Lung microvascular endothelial cell (primary cell): ENCODE data around the gene SMARCA5. TPM values are rescaled to one million over a fixed set of nuclear protein-coding genes. Genes with fewer than 3 reads are reported as not detected.
"Not testable (repeated sequence)": the region's sequence is repeated elsewhere in the genome, so short reads cannot be mapped to it uniquely, and the experiment has no call there.

Source experiments
- DNase-seq, 2 donors: peaks; one replicate each; pipeline versions ENCODE4 v3.0.0 to v3.0.0-alpha.2; 2010; ENCODE audit warnings: low read depth in 2 of 2
- total RNA-seq: library from RNA; depleted of rRNA; stranded (reverse); fragments of >200 nt; gene quantifications from 2 replicates; pipeline ENCODE4 v1.2.1, GENCODE V29; 2014

The SMARCA5 gene
- 45.3 and 53.0 TPM in 2 replicates for total RNA-seq

- peak; percentile 98 to 99 for DNase-seq
Observed at GRCh38 chr4:143513314-143514168, at the start of gene SMARCA5. Gene SMARCA5, plus strand, starts transcription at chr4:143513702. Its CDS starts 223 bp downstream, at chr4:143513925.

DNA sequence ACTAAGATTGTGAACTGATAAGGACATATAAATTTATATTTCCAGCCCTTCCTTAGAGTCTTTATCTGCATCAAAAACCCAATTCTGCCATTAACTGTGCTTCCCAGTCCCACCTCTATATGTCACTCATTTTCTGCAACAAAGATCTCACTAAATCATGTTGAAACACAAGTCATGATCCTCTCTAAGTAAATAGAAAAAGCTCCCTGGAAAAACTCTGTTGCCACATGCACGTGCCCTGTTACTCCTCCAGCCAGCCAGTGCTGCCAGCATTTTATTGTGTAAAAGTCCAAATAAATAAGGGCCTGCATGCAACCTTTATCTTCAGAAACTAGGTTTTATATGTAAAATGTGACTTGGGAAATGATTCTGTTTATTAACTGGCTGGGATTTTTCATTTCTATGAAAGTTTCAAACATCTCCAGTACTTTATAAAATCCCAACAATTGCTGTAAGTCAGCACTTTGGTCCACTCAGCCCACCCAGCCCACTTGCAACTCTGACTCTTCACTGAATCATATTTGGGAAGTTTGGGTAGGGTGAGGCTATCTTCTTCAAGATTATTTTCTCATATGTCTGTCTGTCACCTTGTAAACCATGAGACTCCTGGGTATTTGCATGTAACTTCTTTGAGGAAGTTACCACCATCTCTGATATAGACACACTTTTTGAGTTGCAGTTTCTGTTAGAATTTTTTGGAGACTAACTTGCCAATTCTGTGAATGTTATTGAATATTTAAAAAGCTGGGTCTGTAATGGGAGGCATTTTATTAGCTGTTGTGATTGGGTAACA lies 40.0 kb upstream of the SMARCA5 start:
- no peak for DNase-seq

DNA sequence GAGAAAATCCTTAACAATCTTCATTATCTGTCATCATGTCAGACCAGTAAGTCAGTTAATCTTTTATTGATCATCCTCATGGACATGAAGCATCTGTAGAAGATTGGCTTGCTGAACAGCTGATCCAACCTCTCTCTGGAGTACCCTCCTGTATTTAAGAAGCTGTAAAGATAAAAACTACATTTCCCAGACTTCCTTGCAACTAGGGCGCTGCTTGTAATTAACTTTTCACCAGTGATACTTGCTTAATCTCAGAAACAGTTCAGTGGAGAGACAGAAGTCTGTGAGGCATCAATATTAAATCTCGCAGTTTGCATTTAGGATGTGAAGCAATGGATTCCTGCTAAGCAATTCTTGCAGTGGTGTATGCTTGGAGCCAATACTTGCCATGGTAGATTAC lies 36.0 kb upstream of the SMARCA5 start:
- no peak for DNase-seq

DNA sequence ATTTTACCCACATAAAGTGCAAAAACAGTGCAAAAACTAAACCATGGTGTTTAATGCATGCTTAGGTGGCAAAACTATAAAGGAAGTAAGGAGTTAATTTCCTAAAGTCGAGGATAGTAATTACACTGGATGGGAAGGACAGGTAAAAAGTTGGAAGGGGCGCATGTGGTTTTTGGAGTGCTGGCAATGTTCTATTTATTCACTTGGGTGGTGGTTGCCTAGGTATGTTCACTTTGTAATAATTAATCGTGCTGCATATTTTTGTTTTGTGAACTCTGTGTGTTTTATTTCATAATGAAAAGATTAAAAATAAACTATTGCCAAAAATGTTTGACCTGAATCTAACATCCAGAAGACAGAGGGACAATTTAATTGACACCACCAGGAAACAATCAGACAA lies 32.1 kb upstream of the SMARCA5 start:
- DNase-seq: no peak

- peak; percentile 71 to 78 for DNase-seq
Observed at GRCh38 chr4:143482840-143483239, 30.7 kb upstream of the SMARCA5 start.

DNA sequence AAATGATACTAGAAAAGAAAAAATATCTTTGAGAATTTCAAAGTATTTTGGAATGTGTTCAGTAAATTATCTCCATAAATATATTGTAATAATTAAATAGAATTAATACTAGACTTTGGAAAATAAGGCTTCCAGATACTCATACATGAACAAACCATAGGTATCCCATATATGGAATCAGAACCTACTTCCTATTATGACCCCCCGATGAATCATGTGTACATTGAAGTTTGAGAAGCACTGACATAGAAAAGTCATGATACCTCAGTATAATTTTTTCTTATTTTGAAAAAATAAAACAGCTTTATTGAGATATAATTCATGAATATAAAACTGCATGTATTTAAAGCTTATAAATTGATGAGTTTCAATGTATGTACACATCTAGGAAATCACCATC lies 27.2 kb upstream of the SMARCA5 start:
- no peak for DNase-seq

DNA sequence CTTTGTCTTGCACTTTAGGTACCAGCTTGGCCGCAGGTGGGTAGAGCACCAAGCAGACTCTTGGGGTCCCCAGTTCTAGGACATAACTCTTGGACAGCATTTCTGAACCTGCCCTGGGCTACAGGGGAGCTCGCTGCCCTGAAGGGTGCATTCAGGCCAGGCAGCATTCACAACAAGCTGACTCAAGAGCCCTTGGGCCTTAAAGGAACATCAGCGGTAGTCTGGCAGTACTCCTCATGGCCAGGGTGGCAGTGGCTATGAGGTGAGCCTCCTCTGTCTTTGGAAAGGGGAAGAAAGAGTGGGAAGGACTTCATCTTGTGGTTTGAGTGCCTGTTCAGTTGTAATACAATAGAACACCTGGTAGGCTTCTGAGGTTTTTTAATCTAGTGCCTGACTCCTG lies 24.8 kb upstream of the SMARCA5 start:
- DNase-seq: no peak

DNA sequence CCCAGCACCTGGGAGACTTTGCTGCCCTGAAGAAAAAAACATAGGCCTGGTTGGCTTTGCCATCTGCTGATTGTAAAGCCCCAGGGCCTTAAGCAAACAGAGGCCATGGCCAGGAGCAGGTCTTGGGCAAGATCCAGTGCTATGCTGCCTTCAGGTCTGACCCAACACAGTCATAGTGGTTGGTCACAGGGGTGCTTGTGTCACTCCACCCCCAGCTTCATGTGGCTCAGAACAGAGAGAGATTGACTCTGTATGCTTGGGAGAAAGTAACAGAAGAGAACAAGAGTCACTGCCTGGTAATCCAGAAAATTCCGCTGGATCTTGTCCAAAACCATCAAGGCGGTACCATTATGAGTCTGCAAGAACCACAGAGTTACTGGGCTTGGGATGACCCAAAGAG lies 24.4 kb upstream of the SMARCA5 start:
- no peak for DNase-seq

DNA sequence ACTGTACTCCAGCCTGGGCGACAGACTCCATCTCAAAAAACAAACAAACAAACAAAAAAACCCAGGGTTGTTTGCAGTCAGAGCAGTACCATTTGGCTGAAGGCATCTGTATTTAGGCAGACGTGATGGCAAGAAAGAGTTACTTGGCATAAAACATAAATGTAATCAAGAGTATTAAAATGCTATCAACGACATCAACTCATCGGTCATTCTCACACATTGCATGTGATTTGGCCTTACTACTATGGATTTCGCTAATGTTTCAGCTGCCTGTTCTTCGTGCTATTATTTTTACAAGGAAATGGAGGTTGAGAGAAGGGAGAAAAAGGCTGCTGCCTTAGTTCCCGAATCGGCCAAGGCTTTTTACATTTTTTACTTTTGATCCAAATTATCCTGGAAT lies 15.5 kb upstream of the SMARCA5 start:
- DNase-seq: no peak

DNA sequence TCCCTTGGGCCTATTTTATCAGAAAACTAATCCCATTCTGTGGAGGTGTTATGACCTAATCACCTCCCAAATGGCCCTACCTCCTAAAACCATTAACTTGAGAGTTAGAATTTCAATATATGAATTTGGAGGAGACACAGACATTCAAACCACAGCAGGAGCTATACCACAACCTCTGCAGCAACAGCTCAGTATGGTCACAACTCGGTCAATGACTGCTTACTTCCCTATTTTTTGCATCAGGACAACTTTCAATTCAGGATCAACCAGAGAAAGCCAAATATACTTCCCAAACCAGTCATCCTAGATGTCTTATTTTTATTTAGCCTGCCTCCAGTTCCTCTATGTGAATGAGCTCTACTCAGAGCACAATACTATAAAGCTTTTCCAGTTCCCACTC lies 11.3 kb upstream of the SMARCA5 start:
- no peak for DNase-seq

GRCh38 chr4:143506031-143506430 lies 7.5 kb upstream of the SMARCA5 start:
- DNase-seq: no peak

DNA sequence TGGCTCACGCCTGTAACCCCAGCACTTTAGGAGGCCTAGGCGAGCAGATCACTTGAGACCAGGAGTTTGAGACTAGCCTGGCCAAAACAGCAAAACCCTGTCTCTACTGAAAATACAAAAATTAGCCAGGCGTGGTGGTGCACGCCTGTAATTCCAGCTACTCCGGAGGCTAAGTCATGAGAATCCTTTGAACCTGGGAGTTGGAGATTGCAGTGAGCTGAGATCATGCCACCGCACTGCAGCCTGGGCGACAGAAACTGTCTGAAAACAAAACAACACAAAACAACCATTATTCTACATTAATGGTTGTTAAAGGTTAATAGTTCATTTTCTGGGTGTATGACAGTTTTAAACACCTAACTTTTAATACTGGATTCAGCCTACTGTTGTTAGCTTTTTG lies 1.6 kb upstream of the SMARCA5 start:
- no peak for DNase-seq

GRCh38 chr4:143512978-143513313 lies 556 bp upstream of the SMARCA5 start:
- DNase-seq: no peak

DNA sequence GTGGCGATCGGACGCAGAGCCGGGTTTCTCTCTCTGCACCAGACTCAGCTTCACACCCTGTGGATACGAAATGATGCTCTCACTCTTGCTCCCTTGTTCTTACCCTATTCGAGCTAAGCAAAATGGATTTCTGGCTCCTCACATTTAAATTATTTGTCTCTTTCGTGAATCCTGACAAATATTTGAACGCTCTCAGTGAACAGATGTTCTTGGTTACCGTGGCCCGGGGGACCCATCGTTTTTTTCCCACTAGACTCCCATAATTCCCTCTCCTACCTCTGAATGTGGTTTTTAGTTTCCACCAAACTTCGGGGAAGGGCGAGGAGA lies 630 bp downstream of the SMARCA5 start:
- no peak for DNase-seq

DNA sequence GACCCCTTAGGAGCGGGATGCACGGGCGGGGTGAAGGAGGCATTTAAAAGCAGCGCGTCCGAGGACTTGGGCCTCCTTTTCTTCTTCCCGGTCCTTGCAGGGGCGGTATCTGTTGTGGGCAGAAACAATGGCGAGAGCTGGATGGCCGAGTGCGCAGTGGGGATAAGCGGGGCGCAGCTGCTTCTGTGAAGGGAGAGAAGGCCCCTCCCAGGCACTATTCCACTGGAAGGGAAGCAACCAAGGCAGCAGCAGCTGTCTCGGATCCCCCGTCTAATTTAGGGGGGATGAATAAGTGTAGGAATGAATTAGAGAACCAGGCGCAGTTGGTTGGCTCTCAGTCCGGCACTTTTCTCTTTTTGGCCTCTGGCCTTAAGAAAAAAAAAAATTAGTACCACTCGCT lies 995 bp downstream of the SMARCA5 start:
- DNase-seq: peak; percentile 56 to 70

DNA sequence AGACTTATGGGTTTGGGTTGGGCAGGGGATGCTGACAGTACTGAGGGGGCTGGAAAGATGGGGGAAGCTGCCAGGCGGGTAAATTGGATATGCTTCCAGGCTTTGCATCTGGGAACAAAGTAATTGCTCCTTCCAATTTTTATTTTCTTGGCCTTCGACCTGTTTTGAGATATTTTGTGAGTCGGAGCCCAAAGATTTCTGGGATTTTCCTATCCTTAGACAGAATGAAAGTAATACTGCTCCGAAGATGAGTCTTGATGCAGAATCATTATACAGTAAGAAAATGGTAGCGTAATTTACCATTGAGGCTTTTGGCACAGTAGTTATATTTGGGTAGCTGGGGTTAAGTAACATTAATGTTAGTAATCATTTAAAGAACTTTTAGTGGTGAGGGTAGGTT lies 1.4 kb downstream of the SMARCA5 start:
- DNase-seq: no peak

GRCh38 chr4:143515905-143516304 lies 2.4 kb downstream of the SMARCA5 start:
- no peak for DNase-seq

GRCh38 chr4:143517764-143518163 lies 4.3 kb downstream of the SMARCA5 start:
- DNase-seq: no peak

DNA sequence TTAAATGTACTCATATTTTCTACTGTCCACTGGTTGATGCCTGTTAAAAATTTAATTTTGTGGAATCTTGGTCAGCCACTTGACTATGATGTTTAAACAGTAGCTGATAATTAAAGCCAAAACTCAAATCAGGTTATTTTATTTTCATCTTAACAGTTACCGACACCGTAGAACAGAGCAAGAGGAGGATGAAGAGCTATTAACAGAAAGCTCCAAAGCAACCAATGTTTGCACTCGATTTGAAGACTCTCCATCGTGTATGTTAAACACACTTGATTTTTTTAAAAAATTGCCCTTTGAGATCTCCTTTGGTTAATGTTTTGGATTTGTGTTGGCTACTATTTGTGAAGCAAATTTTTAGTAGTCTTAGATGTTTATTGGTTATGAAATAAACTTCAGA lies 10.7 kb downstream of the SMARCA5 start:
- DNase-seq: no peak

DNA sequence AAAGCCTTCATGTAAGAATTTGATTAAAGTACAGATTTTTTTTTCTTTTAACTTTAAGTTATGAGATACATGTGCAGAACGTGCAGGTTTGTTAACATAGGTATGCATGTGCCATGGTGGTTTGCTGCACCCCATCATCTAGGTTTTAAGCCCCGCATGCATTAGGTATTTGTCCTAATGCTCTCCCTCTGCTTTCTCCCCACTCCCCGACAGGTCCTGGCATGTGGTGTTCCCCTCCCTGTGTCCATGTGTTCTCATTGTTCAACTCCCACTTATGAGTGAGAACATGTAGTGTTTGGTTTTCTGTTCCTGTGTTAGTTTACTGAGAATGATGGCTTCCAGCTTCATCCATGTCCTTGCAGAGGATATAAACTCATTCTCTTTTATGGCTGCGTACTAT lies 14.5 kb downstream of the SMARCA5 start:
- DNase-seq: not testable (repeated sequence)

DNA sequence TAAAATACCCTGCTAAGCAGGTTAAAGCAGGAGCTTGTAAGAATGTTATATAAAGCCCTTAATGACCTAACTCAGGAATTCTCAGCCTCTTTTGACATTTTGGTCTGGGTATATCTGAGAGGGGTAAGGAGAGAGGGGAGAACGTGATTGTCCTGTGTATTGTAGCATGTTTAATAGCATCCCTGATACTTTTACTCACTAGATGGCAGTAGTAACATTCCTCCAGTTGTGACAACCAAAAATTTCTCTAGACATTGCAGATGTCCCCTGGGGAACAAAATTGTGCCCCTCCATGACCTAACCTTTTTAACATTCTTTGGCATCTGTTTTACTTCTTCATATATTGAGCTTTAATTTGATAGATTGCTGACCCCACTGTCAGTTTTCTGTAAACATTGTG lies 17.9 kb downstream of the SMARCA5 start:
- DNase-seq: peak; percentile 44 to 60

- DNase-seq: peak; percentile 88 to 90
Observed at GRCh38 chr4:143531788-143532491, 18.4 kb downstream of the SMARCA5 start.
